ENCODE data around the gene RPUSD1.
"Not testable (repeated sequence)": the region's sequence is repeated elsewhere in the genome, so short reads cannot be mapped to it uniquely, and the experiment has no call there.

The RPUSD1 gene

GRCh38 chr16:781346-782010, 6.7 kb downstream of the RPUSD1 start:
- no peak for DNase-seq

- DNase-seq: no peak
These were observed 7.9 kb downstream of the RPUSD1 start for GRCh38 chr16:780296-780695.

- DNase-seq: no peak
These were observed 8.6 kb downstream of the RPUSD1 start for GRCh38 chr16:779561-779960.

- no peak for DNase-seq
These were observed 9.2 kb downstream of the RPUSD1 start for GRCh38 chr16:778909-779527.

GRCh38 chr16:778447-778846, 9.7 kb downstream of the RPUSD1 start:
- no peak for DNase-seq

- DNase-seq: no peak
These were observed 10.4 kb downstream of the RPUSD1 start for GRCh38 chr16:777826-778225.

- no peak for DNase-seq
These were observed 11.4 kb downstream of the RPUSD1 start for GRCh38 chr16:776824-777223.

GRCh38 chr16:776298-776697, 11.9 kb downstream of the RPUSD1 start:
- not testable (repeated sequence) for DNase-seq

- no peak for DNase-seq
These were observed 12.9 kb downstream of the RPUSD1 start for GRCh38 chr16:775236-775796.

GRCh38 chr16:774086-775001, 13.8 kb downstream of the RPUSD1 start:
- DNase-seq: no peak

- DNase-seq: no peak
These were observed 15.2 kb downstream of the RPUSD1 start for GRCh38 chr16:772959-773358.

GRCh38 chr16:770411-770810, 17.8 kb downstream of the RPUSD1 start:
- no peak for DNase-seq

- no peak for DNase-seq
These were observed 18.2 kb downstream of the RPUSD1 start for GRCh38 chr16:769934-770333.

- no peak for DNase-seq
These were observed 18.9 kb downstream of the RPUSD1 start for GRCh38 chr16:769184-769784.

- no peak for DNase-seq
These were observed 19.8 kb downstream of the RPUSD1 start for GRCh38 chr16:768428-768827.

GRCh38 chr16:767743-768235, 20.4 kb downstream of the RPUSD1 start:
- DNase-seq: no peak

- no peak for DNase-seq
These were observed 21.2 kb downstream of the RPUSD1 start for GRCh38 chr16:766820-767640.

GRCh38 chr16:766008-766819, 22.0 kb downstream of the RPUSD1 start:
- no peak for DNase-seq

- DNase-seq: no peak
These were observed 22.7 kb downstream of the RPUSD1 start for GRCh38 chr16:765488-765865.

- no peak for DNase-seq
These were observed 23.2 kb downstream of the RPUSD1 start for GRCh38 chr16:764848-765487.
